Stomach (tissue), 4 donors: ENCODE data around the gene ZAR1.

Source experiments
- POLR2A ChIP-seq, 4 donors: fragments of 450-650 bp; IDR thresholded peaks; one replicate each; pipeline ENCODE4 v1.6.1; 2016; ENCODE audit warnings: antibody characterized with exemption in 4 of 4, control low read depth in 2 of 4, mild to moderate bottlenecking in 1 of 4, moderate library complexity in 1 of 4
- POLR2AphosphoS5 ChIP-seq, 3 donors: sonication (generic); formaldehyde crosslinking; IDR thresholded peaks; one replicate each; pipeline ENCODE4 v1.6.1; 2016; ENCODE audit warnings: antibody characterized with exemption in 3 of 3
- TF ChIP-seq, protein P1 (sequence below), 7 experiments: fragments of 450-650 bp in 4 of 7; fragments of 200-600 bp in 3 of 7; sonication (generic) in 3 of 7; IDR thresholded peaks; one replicate each; pipeline ENCODE4 v1.5.1; 2016 to 2019; ENCODE audit warnings: antibody characterized with exemption in 7 of 7, control low read depth in 2 of 7, mild to moderate bottlenecking in 1 of 7

DNA sequence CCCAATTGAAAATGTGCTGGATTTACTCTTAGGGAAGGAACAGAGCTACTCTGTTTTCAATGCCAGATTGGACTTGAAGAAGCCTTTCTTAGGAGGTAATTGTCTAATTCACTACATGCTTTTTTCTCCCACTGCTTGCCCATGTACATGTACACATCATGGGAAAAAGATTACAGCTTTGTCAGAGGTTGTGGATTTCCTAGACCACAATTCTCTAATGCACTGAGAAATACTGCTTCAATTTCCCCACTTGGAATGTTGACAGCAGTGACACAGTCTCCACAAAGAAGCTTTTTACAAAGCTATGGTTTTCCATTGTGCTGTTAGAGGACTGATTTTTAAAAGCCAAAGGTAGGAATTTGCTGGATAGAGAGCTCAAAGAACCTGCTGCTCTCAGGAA lies 19.5 kb downstream of the ZAR1 start:
- TF ChIP-seq POLR2A (IDR thresholded peaks at IDR 0.05) (no peak), POLR2AphosphoS5 (IDR thresholded peaks at IDR 0.05) (no peak)
- TF ChIP-seq, protein P1, sequence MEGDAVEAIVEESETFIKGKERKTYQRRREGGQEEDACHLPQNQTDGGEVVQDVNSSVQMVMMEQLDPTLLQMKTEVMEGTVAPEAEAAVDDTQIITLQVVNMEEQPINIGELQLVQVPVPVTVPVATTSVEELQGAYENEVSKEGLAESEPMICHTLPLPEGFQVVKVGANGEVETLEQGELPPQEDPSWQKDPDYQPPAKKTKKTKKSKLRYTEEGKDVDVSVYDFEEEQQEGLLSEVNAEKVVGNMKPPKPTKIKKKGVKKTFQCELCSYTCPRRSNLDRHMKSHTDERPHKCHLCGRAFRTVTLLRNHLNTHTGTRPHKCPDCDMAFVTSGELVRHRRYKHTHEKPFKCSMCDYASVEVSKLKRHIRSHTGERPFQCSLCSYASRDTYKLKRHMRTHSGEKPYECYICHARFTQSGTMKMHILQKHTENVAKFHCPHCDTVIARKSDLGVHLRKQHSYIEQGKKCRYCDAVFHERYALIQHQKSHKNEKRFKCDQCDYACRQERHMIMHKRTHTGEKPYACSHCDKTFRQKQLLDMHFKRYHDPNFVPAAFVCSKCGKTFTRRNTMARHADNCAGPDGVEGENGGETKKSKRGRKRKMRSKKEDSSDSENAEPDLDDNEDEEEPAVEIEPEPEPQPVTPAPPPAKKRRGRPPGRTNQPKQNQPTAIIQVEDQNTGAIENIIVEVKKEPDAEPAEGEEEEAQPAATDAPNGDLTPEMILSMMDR (IDR thresholded peaks at IDR 0.05), result no peak
